Testis (tissue), 3 donors: Measurements from ENCODE around the gene FGGY. TPM values are rescaled to one million over a fixed set of nuclear protein-coding genes. Genes with fewer than 3 reads are reported as not detected.

Experiments
- DNase-seq: peaks from one replicate; pipeline ENCODE4 v3.0.0-alpha.2; 2019
- H3K27ac ChIP-seq, 2 donors: fragments of 200-600 bp; sonication (generic); one replicate each; pipeline ENCODE4 v1.5.1; 2019
- H3K27me3 ChIP-seq: fragments of 200-600 bp; sonication (generic); one replicate; pipeline ENCODE4 v1.5.1; 2019
- H3K36me3 ChIP-seq: fragments of 200-600 bp; sonication (generic); one replicate; pipeline ENCODE4 v1.5.1; 2017; ENCODE audit warnings: low read depth; ENCODE audit errors: missing control alignments
- H3K4me1 ChIP-seq: fragments of 200-600 bp; sonication (generic); one replicate; pipeline ENCODE4 v1.5.1; 2019
- H3K4me3 ChIP-seq, 2 donors: fragments of 200-600 bp; sonication (generic); one replicate each; pipeline ENCODE4 v1.5.1; 2017 to 2019
- H3K9me3 ChIP-seq: fragments of 200-600 bp; sonication (generic); one replicate; pipeline ENCODE4 v1.5.1; 2017
- POLR2A ChIP-seq: fragments of 450-650 bp; IDR thresholded peaks from one replicate; pipeline ENCODE4 v1.6.1; 2017; ENCODE audit warnings: antibody characterized with exemption, mild to moderate bottlenecking, moderate library complexity
- WGBS, 2 donors: methylation state at CpG; one replicate each; pipeline ENCODE4 v1.1.5; 2018; 5-methylcytosine and 5-hydroxymethylcytosine counted together
- intact Hi-C: fragments of 100-400 bp; cut with DNase I; formaldehyde crosslinking; loops from one replicate; pipeline ENCODE4 v1.15.1; 2023; ENCODE audit warnings: low total_unique reads
- polyA plus RNA-seq: library from polyadenylated mRNA; stranded (reverse); fragments of 350-450 nt; fragmentation: Illumina TruSeq; extraction: RNeasy Lipid Tissue Mini Kit (QIAGEN cat#74804); gene quantifications from one replicate; pipeline ENCODE4 v1.2.3, GENCODE V29; 2014; ENCODE audit warnings: low read depth, low replicate concordance; ENCODE audit not compliant: insufficient read depth
- total RNA-seq, 2 donors: library from RNA; depleted of rRNA; stranded (reverse); fragments of >200 nt; gene quantifications; one replicate each; pipeline ENCODE4 v1.2.3, GENCODE V29; 2016
- TF ChIP-seq, protein P1 (sequence below), 3 experiments: fragments of 450-650 bp in 2 of 3; fragments of 200-600 bp in 1 of 3; sonication (generic) in 1 of 3; IDR thresholded peaks; one replicate each; pipeline ENCODE4 v1.5.1; 2016 to 2019; ENCODE audit warnings: antibody characterized with exemption in 3 of 3, mild to moderate bottlenecking in 2 of 3, moderate library complexity in 1 of 3

Gene FGGY
- total and polyA plus RNA-seq, 3 donors from 2014 or later = 14.6 to 32.8 (median 32.3) TPM

DNA sequence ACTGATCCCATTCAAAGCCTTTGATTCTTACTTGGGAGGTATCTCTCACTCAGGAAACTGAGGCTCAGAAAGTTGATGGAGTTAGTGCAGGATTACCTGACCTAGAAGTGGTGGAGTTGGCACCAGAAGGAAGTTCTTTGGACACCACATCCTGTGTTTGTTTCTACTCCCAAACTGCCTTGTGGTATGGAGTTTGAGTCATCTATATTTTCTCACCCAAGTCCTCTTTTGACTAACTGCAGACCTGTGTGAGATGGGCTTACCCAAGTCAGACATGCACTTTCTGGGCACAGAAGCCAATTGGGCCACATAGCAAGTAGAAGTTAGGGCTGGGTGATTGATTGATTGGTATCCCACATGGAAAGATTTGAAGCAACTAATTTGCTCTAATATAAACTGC lies 36.1 kb downstream of the FGGY start:
- H3K27me3 ChIP-seq = no peaks in the 10 kb centered on the region
- H3K36me3 ChIP-seq = no peaks in the 10 kb centered on the region
- no peak overlapping the region for H3K27ac ChIP-seq
- intact Hi-C loops = no loop called here
- H3K4me3 ChIP-seq = no peak overlapping the region
- TF ChIP-seq, protein P1, sequence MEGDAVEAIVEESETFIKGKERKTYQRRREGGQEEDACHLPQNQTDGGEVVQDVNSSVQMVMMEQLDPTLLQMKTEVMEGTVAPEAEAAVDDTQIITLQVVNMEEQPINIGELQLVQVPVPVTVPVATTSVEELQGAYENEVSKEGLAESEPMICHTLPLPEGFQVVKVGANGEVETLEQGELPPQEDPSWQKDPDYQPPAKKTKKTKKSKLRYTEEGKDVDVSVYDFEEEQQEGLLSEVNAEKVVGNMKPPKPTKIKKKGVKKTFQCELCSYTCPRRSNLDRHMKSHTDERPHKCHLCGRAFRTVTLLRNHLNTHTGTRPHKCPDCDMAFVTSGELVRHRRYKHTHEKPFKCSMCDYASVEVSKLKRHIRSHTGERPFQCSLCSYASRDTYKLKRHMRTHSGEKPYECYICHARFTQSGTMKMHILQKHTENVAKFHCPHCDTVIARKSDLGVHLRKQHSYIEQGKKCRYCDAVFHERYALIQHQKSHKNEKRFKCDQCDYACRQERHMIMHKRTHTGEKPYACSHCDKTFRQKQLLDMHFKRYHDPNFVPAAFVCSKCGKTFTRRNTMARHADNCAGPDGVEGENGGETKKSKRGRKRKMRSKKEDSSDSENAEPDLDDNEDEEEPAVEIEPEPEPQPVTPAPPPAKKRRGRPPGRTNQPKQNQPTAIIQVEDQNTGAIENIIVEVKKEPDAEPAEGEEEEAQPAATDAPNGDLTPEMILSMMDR (IDR thresholded peaks at IDR 0.05) = no peak
- TF ChIP-seq POLR2A = no peak
- DNase-seq = no peak
- H3K9me3 ChIP-seq = no peaks in the 10 kb centered on the region
- H3K4me1 ChIP-seq = no peaks in the 10 kb centered on the region

DNA sequence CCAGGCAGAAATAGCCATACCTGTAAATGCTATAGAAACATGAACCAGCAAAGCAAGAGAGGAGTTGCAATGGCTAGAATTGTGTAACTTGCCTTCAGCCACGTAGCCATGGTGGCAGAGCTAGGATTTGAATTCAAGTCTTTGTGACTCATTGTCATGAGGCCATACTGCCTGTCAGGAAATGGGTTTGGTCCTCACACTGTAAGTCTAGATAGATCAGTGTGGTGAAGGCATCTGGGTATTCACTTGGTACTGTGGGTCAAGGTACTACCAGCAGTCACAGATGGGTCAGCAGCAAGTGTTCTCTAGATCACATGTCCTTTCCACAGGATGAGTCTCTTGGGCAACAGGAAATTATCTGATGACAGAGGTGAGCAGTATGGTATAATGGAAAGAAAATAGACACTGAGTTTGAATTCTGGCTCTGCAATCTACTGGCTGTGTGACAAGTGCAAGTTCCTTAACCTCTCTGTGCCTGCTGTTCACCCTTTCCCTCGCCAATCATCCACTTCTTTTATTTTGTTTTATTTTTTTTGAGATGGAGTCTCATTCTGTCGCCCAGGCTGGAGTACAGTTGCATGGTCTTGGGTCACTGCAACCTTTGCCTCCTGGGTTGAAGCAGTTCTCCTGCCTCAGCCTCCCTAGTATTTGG lies 36.9 kb downstream of the FGGY start:
- H3K4me3 ChIP-seq = no peak overlapping the region
- no peaks in the 10 kb centered on the region for H3K27me3 ChIP-seq
- no peak overlapping the region for H3K27ac ChIP-seq
- H3K9me3 ChIP-seq = no peaks in the 10 kb centered on the region
- 88 to 93% methylated on average over 3 of the region's 3 CpGs for WGBS, 2 donors
- H3K36me3 ChIP-seq = no peaks in the 10 kb centered on the region
- TF ChIP-seq POLR2A = no peak
- TF ChIP-seq, protein P1 (IDR thresholded peaks at IDR 0.05) = no peak
- intact Hi-C loops = no loop called here
- no peaks in the 10 kb centered on the region for H3K4me1 ChIP-seq
- DNase-seq = no peak

DNA sequence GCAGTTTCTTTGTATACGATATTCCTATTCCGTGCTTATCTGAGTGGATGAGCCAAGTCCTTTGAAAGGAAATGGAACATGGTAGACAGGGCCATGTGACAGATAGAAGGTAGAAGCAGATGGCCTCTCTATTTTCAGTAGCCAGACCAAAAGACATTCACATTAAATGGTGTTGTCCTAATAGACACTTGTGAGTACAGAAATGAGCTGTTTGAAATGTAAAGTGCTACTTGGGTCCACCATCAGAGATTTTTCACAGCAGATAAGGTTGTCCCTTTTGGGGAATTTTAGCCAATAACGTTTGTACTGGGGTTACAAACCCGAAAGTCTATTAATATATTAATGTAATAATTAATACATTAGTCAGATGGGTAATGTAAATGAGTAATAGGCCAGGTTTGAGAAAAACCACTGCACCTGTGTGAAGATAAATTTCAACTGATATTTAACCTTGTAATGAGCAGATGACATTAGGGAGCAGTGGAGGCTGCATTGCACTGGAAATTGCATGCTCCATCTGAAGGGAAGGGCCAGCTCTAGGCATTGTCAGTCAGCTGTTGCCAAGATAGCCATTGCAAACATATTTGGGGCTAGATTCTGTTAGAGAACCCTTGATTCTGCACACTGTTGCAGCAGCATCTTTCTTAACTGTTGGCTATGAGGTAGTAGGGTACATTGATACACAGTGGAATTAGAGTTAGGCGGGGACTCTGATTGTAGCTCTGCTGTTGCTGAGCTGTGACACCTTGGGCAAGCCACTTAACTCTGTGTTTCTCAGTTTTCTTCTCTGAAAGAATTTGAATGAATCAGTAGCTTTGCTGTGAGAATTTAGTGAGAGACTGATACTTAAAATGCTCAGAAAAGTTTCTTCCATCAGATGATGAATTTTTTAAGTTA lies 43.8 kb downstream of the FGGY start:
- no peak for DNase-seq
- no peak overlapping the region for H3K27ac ChIP-seq
- intact Hi-C loops = no loop called here
- TF ChIP-seq POLR2A = no peak
- TF ChIP-seq, protein P1 (IDR thresholded peaks at IDR 0.05) = no peak
- 88 to 91% methylated on average over 5 of the region's 5 CpGs for WGBS, 2 donors
- no peaks in the 10 kb centered on the region for H3K36me3 ChIP-seq
- no peak overlapping the region for H3K4me3 ChIP-seq
- no peaks in the 10 kb centered on the region for H3K9me3 ChIP-seq
- no peaks in the 10 kb centered on the region for H3K4me1 ChIP-seq
- H3K27me3 ChIP-seq = no peaks in the 10 kb centered on the region

DNA sequence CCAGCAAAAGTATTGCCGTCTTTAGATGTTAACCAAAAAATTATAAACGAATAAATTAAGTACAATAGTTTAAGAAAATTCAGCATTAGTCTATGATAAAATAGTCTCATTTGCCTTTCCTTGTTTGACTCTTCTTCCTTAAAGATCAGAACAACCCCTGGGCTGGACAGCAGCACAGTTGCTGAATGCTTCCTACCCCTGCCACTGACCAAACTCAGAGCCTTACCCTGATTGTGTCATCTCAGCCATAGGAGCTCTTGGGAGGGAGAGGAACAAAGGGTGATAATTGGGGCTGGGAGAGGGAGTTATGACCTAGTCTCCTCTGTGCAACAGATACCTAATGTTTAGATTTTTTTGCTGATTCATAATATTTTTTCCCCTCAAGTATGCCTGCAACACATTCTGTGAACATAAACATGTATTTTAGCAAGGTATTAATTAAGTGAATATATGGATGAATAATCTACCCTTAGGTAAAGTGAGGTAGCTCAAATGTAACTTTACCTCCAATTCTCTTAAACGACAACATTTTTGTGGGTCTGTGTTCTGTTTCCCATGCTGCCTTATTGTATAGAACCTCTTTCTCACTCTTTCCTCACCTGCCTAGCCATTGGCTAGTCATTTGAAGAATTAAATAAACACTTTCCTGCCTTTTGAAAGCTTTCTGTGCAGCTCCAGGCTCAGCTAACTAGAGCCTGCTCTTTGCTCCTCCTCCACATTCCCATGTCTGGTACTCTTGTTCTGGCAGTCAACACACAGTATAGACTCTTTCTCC lies 46.1 kb downstream of the FGGY start:
- Histone ChIP-seq H3K4me3 (no peak overlapping the region), H3K27ac (no peak overlapping the region), H3K4me1 (no peaks in the 10 kb centered on the region), H3K27me3 (no peaks in the 10 kb centered on the region), H3K9me3 (no peaks in the 10 kb centered on the region), H3K36me3 (no peaks in the 10 kb centered on the region)
- WGBS, 2 donors = 92 to 95% methylated on average over 3 of the region's 3 CpGs
- intact Hi-C loops = no loop called here
- TF ChIP-seq, protein P1 (IDR thresholded peaks at IDR 0.05) = no peak
- no peak for TF ChIP-seq POLR2A
- DNase-seq = no peak
